ENCODE results near the gene TSPAN6. TPM values are rescaled to one million over a fixed set of nuclear protein-coding genes. Genes with fewer than 3 reads are reported as not detected.

TSPAN6 gene
- total and polyA plus RNA-seq, 10 of the 15 experiments (the other 5 are each of a cell fraction or from before 2014, with no cell fraction given) = 0.04 to 0.23 (median 0.08) TPM; not detected in 5

DNA sequence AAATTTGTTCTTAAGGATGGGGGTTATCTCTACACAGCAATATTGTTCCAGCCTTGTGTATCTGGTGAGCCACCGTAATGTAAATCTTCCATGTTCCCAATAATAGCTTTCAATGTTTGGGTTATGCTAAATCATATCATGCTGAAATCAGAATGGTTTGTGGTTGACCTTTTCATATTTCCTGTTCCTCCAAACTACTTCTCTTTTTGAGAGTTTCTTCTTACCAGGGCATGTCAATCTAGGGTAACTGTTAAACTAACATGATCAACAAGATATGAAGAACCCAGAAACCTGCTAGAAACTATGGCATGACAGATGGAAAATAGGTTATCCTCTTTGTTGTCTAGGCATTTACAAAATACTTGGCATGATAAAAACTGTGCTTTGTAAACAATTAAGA lies 29.9 kb downstream of the TSPAN6 start:
- intact Hi-C loops (cut with micrococcal nuclease; ENCODE audit: unreplicated experiment) (no loop called here), in situ Hi-C loops (cut with MboI) (no loop called here)
- Histone ChIP-seq H3K9me3 (replicated peaks; ENCODE audit: control insufficient read depth, insufficient read depth, low read length) (no peaks in the 10 kb centered on the region), H3K36me3 (ENCODE audit: control insufficient read depth in 2 of 2, insufficient read depth in 2 of 2, low read length in 1 of 2) (no peaks in the 10 kb centered on the region), H3K9ac (ENCODE audit: control insufficient read depth, insufficient read depth, low read length) (no peak overlapping the region), H2AFZ (ENCODE audit: control insufficient read depth, low read depth, low read length) (no peak overlapping the region), H3K4me2 (ENCODE audit: control insufficient read depth, insufficient read depth) (no peak overlapping the region), H4K20me1 (ENCODE audit: control insufficient read depth, insufficient read depth) (no peaks in the 10 kb centered on the region), H3K4me1 (ENCODE audit: control insufficient read depth, insufficient read depth, low read length) (no peaks in the 10 kb centered on the region), H3K79me2 (ENCODE audit: control insufficient read depth, insufficient read depth, low read length) (no peaks in the 10 kb centered on the region), H3K4me3 (no peak overlapping the region), H3K27ac (ENCODE audit: control insufficient read depth, insufficient read depth) (no peak overlapping the region), H3K27me3 (replicated peaks in 1 of 2; ENCODE audit: control insufficient read depth in 2 of 2, insufficient read depth in 2 of 2, low read length in 1 of 2) (no peaks in the 10 kb centered on the region; a peak in 1 of 4 replicates)
- TF ChIP-seq PAX5 (IDR thresholded peaks at IDR 0.05; ENCODE audit: borderline replicate concordance, low read depth, low read length) (no peak), STAT3 (IDR thresholded peaks at IDR 0.05; ENCODE audit: low read depth, low read length) (no peak), CREB1 (IDR thresholded peaks at IDR 0.05; ENCODE audit: low read depth) (no peak), ZNF384 (IDR thresholded peaks at IDR 0.05; ENCODE audit: borderline replicate concordance, low read depth, low read length) (no peak), ESRRA (IDR thresholded peaks at IDR 0.05; ENCODE audit: low read length) (no peak), BACH1 (IDR thresholded peaks at IDR 0.05; ENCODE audit: borderline replicate concordance) (no peak), MYB (IDR thresholded peaks at IDR 0.05; ENCODE audit: borderline replicate concordance, low read depth, low read length) (no peak), SREBF2 (IDR thresholded peaks at IDR 0.05; ENCODE audit: low read length) (no peak), MXI1 (IDR thresholded peaks at IDR 0.05; ENCODE audit: low read depth, low read length) (no peak), POLR2A (IDR thresholded peaks at IDR 0.05; ENCODE audit: low read depth, low read length) (no peak), EP300 (IDR thresholded peaks at IDR 0.05; ENCODE audit: borderline replicate concordance in 1 of 2, control insufficient read depth in 1 of 2, low read depth in 2 of 2, low read length in 2 of 2) (no peak), HDAC2 (IDR thresholded peaks at IDR 0.05) (no peak)
- TF ChIP-seq, protein P1, sequence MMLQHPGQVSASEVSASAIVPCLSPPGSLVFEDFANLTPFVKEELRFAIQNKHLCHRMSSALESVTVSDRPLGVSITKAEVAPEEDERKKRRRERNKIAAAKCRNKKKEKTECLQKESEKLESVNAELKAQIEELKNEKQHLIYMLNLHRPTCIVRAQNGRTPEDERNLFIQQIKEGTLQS (IDR thresholded peaks at IDR 0.05; ENCODE audit: borderline replicate concordance, extremely low read depth, low read depth, low read length) = no peak
- TF ChIP-seq, protein P2, sequence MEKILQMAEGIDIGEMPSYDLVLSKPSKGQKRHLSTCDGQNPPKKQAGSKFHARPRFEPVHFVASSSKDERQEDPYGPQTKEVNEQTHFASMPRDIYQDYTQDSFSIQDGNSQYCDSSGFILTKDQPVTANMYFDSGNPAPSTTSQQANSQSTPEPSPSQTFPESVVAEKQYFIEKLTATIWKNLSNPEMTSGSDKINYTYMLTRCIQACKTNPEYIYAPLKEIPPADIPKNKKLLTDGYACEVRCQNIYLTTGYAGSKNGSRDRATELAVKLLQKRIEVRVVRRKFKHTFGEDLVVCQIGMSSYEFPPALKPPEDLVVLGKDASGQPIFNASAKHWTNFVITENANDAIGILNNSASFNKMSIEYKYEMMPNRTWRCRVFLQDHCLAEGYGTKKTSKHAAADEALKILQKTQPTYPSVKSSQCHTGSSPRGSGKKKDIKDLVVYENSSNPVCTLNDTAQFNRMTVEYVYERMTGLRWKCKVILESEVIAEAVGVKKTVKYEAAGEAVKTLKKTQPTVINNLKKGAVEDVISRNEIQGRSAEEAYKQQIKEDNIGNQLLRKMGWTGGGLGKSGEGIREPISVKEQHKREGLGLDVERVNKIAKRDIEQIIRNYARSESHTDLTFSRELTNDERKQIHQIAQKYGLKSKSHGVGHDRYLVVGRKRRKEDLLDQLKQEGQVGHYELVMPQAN (conservative IDR thresholded peaks at IDR 0.05) = no peak
- TF ChIP-seq, protein P3, sequence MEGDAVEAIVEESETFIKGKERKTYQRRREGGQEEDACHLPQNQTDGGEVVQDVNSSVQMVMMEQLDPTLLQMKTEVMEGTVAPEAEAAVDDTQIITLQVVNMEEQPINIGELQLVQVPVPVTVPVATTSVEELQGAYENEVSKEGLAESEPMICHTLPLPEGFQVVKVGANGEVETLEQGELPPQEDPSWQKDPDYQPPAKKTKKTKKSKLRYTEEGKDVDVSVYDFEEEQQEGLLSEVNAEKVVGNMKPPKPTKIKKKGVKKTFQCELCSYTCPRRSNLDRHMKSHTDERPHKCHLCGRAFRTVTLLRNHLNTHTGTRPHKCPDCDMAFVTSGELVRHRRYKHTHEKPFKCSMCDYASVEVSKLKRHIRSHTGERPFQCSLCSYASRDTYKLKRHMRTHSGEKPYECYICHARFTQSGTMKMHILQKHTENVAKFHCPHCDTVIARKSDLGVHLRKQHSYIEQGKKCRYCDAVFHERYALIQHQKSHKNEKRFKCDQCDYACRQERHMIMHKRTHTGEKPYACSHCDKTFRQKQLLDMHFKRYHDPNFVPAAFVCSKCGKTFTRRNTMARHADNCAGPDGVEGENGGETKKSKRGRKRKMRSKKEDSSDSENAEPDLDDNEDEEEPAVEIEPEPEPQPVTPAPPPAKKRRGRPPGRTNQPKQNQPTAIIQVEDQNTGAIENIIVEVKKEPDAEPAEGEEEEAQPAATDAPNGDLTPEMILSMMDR (IDR thresholded peaks at IDR 0.05 in 2 of 3, conservative IDR thresholded peaks at IDR 0.05 in 1 of 3; ENCODE audit: control insufficient read depth in 2 of 3, extremely low read depth in 1 of 3, insufficient read depth in 1 of 3, low read depth in 3 of 3, low read length in 3 of 3) = no peak
- TF ChIP-seq, protein P4, sequence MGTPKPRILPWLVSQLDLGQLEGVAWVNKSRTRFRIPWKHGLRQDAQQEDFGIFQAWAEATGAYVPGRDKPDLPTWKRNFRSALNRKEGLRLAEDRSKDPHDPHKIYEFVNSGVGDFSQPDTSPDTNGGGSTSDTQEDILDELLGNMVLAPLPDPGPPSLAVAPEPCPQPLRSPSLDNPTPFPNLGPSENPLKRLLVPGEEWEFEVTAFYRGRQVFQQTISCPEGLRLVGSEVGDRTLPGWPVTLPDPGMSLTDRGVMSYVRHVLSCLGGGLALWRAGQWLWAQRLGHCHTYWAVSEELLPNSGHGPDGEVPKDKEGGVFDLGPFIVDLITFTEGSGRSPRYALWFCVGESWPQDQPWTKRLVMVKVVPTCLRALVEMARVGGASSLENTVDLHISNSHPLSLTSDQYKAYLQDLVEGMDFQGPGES (IDR thresholded peaks at IDR 0.05) = no peak
- TF ChIP-seq, protein P5, sequence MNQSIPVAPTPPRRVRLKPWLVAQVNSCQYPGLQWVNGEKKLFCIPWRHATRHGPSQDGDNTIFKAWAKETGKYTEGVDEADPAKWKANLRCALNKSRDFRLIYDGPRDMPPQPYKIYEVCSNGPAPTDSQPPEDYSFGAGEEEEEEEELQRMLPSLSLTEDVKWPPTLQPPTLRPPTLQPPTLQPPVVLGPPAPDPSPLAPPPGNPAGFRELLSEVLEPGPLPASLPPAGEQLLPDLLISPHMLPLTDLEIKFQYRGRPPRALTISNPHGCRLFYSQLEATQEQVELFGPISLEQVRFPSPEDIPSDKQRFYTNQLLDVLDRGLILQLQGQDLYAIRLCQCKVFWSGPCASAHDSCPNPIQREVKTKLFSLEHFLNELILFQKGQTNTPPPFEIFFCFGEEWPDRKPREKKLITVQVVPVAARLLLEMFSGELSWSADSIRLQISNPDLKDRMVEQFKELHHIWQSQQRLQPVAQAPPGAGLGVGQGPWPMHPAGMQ (IDR thresholded peaks at IDR 0.05; ENCODE audit: borderline replicate concordance) = no peak
- ATAC-seq (no peak), FAIRE-seq (no peak), DNase-seq (ENCODE audit: low read depth, low spot score) (no peak)
- ChIA-PET POLR2A (no interaction called here), RAD21 (ENCODE audit: unreplicated experiment) (no interaction called here), CTCF (interaction anchor here (0.9 kb wide), 1 partner anchor 99 kb away, joined by 3 read pairs; no protein-coding TSS in a partner anchor), SMC1A (ENCODE audit: uncharacterized antibody, unreplicated experiment) (no interaction called here)
- WGBS (ENCODE audit: insufficient coverage, insufficient replicate concordance, low lambda C conversion rate, missing lambda C conversion rate) = 20% methylated on average over 1 of the region's 1 CpG
- no TSS peak for BruUV-seq (replicated peaks)
